Activated effector memory CD4-positive, alpha-beta T cell treated with Interleukin-2 at 50 U/mL for 16 hours (primary cell): Measurements from ENCODE around the gene CORO6.

Experiments used
- DNase-seq: peaks from one replicate; pipeline ENCODE4 v3.0.0-alpha.2; 2020

CORO6 gene

DNA sequence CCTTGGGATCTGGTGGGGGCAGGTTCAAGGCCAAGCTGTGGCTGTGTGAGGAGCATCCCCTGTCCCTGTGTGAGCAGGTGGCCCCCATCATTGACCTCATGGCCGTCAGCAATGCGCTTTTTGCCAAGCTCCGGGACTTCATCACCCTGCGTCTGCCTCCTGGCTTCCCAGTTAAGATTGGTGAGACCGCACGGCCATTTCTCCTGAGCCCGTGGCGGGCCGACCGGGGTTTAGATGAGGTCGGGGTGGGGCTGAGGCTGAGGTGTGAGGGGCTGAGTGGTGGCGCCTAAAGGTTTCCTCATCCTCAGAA is 10.7 kb downstream of the CORO6 start:
- DNase-seq: no peak

DNA sequence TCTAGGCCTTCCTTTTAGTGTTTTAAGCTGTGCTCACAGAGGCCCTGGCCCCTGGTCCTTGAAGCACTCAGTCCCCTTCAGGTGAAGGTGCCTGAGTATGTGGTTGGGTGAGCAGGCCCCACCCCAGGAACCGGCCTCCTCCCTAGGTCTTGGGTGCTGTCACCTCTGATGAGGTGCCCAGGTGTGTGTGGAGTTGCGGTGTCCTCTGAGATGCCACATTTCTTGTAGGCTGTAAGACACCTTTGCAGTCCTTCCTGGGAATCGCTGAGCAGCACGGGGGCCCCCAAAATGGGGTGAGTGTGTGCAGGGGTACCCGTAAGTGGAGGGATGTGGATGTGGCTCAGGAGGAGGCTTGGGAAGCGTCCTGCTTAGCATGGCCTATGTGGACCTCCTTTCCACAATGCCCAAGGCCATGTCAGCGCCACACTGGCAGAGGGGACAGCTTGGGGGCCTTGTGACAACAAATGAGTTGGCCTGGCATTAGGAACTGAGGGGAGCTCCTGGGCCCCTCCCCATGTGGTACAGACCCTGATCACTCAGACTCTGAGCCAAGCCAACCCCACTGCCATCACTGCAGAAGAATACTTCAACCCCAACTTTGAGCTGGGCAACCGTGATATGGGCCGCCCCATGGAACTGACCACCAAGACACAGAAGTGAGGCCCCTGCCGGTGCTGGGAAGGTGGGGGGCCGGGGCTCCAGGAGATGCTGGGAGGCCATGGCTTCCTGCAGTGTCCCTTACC is 11.2 kb downstream of the CORO6 start:
- DNase-seq: no peak

DNA sequence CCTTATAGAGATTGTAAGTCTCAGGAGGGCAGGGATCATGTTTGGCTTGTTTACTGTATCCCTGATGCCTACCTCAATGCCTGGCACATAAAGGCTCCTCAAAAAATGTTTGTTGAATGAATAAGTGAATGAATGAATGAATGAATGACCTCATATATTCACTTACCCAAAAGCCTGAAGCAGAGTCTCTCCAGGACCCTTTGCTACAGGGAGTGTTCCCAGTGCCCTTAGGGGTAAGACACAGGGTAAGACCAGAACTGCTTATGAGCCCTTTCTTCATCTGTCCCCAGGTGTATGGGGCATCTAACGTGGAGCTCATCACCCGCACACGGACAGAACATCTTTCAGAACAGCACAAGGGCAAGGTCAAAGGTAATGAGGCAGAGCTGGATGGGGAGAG is 12.3 kb downstream of the CORO6 start:
- no peak for DNase-seq

DNA sequence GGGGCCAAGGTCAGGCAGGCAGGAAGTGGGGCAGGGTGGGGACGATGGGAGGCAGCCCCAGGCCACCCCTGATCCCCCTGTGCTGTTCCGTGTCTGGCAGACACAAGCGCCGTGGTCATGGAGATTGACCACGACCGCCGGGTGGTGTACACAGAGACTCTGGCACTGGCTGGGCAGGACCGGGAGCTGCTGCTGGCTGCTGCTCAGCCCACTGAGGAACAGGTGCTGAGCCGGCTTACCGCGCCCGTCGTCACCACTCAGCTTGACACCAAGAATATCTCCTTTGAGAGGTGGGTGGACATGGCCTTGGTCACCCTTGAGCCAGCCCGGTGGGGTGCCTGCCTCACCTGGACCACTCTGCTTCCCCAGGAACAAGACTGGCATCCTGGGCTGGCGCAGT is 13.7 kb downstream of the CORO6 start:
- DNase-seq: no peak

DNA sequence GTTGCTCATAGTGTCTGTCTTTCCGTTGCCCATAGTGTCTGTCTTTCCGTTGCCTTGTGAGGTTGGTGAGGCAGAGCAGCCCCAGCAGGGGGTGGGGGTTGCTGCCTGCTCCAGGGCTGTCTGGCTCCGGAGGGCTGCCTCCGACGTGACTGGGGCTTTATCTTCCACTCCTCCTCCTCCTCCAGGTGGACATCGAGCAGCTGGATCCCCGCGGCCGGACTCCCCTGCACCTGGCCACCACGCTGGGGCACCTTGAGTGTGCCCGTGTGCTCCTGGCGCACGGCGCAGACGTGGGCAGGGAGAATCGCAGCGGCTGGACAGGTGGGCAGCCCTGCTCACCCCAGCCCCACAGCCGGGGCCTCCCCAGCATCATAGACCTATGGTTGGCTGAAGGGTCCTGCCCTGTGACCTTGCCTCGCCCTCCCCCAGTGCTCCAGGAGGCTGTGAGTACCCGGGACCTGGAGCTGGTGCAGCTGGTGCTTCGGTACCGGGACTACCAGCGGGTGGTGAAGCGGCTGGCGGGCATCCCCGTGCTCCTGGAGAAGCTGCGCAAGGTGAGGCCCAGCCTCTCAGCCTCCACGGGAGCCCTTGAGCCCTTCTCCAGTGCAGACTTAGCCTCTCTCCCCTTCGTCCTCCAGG is 15.0 kb downstream of the CORO6 start:
- DNase-seq: no peak

DNA sequence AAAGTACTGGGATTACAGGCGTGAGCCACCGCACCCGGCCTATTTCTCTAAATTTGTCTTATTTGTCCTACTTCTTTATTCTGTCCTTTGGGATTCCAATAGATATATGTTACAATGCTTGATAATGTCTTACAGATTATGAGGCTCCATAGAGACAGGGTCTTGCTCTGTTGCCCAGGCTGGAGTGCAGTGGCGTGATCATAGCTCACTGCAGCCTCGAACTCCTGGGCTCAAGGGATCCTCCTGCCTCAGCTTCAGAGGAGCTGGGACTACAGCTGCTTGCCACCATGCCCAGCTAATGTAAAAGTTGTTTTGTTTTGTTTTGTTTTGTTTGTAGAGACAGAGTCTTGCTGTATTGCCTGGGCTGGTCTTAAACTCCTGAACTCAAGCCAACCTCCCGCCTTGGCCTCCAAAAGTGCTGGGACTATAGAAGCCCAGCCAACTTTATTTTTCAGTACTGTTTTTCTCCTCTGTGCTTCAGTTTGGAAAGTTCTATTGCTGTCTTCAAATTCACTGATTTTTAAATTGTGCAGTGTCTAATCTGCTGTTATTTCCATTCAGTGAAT is 19.5 kb downstream of the CORO6 start:
- no peak for DNase-seq

DNA sequence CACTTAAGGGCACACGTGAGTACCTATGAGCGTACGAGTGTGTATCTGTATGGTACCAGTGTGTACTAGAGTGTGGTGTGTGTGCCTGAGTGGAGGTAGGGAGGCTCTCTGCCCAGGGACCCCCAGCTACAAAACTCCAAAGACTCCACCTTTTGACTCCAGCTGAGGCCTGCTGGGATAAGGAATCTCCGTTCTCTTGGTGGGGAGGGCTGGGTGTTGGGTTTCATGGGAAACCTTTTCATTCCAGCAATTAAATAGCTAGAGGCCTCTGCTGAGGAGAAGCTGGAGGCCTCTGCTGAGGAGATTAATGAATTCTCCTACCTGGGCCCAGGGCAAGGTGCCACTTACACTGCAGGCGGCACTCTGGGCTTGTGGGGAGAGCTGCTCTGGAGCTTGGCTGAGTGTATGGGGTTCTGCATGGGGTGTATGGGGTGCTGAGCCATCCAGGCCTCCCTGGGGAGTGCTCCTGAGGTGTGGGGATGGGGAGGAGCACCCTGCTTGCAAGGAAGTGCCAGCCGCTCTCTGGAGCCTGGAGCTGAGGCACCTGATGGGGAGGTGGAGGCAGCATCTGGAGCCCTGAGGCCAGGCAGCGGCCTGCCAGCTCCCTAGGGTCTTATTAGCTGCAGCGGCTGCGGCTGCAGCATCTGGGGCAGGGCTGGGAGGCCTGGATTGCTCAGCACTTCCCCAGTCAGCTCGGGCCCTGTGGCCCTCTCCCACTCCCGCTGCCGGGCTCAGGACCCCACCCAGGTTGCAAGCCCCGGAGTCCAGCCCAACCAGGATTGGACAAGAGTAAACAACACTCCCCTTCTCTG is 25.1 kb downstream of the CORO6 start:
- DNase-seq: no peak

DNA sequence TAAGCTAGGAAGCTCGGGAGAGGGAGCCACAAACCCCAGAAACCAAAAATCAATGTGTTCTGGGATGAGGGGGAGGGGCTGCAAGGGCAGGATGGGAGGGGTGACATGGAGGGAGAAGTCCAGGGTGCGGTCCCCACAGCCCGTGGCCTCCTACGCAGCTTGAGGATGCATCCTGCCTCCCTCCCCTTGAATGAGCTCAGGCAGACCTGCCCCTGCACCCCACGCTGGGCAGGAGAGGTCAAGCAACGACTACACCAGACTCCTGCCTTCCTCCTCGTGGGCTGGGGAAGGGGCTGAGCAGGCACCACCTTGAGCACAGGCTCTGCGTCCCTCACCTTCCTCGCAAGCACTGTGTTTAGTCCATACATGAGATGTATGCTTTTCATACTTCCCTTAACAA is 25.9 kb downstream of the CORO6 start:
- no peak for DNase-seq

DNA sequence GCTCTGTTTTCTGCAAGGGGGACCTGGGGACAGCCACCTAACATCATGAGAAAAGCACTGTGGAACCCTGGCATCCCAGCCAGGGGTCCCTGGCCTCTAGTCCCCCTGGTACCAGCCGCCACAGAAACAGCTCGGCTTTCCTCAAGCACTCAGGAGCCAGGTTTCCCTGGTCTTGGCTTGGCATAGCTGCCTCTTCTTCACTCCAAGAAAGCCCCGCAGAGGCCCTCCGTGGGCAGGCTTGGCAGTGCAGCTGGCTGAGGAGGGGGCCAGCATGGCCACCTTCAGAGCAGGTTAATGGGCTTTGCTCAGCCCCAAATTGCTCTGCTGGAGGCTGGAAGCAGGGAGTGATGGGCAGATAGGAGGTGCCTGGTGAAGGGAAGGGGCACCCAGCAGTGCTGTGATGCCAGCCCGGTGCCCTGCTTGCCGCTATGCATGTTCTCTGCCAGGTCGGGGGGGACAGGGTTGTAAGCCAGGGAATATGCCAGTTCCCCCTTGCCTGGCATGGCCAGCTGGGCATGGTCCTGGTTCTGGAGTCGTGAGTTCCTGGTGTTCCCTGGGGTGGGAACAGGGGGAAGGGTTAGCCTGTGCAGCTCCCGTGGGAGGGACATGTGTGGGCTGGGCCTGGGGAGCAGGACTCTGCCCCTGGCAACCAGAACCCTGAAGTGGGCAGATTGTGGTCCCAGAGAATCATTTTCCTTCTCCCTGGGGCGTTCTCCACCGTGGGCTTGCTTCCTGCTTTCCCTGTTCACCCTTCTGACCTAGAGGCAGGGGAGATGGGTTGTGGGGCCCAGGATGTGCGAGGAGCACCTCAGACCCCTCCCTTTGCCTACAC is 26.6 kb downstream of the CORO6 start:
- DNase-seq: no peak

DNA sequence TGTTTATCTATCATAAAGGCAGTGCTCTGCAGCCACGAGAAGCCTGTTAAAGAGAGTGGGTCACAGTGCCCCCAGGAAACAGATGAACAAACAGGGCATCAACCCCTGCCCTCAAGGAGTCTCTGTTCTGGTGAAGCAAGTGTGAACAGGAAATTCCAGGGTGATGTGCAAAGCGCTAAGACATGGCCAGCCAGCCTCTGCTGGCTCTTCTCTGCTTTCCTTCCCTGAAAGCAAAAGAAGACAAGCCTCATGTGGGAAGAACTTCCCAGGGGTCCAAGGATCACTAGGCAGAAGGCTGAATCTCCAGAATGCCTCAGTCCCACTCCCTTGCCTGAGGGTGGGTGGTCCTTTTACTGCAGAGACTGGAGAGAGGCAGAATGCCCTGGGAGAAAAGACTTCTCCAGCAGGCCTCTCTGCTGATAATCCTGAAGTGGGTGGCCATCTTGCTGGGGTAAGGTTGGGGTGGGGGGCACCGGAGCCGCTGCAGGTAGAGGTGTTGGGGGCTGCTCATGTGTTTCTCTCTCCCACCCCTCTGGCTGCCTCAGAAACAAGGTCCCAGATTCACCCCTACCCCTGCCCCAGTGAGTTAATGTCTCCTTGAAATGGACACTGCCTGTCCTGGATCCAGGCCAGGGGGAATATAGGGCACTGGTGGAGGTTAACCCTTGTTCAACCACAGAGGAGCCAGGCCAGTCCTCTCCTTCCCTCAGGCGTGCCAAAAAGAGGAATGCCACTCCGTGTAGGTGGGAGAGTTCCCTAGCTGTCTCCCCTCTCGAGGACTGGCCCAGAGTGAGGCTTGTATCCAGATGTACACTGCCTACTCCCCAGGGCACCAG is 27.4 kb downstream of the CORO6 start:
- DNase-seq: no peak

DNA sequence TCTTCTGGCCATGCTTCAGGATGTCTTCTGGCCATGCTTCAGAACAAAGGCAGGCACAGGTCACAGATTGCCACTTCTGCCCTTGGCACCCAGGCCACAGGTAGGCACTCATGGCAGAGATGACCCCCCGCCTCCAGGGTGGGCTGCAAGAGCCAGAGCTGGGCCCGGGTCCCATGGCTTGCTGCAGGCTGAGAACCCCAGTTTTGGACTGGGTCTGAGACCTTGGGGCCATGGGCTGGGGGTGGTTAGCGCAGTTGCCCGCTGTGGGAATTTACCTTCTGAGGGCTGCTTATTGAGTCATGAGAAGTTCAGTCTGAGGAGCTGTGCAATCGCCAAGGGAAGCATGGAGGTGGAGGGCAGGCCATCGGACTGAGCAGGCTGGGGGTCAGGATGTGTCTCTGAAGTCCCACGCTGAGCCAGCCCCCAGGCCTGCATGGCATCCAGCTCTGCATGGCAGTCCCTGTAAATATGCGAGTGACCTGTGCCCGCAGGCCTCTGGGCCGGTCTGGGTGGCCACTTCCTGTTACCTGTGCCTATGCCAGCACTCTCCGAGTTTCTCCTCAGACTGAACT is 28.1 kb downstream of the CORO6 start:
- DNase-seq: no peak

DNA sequence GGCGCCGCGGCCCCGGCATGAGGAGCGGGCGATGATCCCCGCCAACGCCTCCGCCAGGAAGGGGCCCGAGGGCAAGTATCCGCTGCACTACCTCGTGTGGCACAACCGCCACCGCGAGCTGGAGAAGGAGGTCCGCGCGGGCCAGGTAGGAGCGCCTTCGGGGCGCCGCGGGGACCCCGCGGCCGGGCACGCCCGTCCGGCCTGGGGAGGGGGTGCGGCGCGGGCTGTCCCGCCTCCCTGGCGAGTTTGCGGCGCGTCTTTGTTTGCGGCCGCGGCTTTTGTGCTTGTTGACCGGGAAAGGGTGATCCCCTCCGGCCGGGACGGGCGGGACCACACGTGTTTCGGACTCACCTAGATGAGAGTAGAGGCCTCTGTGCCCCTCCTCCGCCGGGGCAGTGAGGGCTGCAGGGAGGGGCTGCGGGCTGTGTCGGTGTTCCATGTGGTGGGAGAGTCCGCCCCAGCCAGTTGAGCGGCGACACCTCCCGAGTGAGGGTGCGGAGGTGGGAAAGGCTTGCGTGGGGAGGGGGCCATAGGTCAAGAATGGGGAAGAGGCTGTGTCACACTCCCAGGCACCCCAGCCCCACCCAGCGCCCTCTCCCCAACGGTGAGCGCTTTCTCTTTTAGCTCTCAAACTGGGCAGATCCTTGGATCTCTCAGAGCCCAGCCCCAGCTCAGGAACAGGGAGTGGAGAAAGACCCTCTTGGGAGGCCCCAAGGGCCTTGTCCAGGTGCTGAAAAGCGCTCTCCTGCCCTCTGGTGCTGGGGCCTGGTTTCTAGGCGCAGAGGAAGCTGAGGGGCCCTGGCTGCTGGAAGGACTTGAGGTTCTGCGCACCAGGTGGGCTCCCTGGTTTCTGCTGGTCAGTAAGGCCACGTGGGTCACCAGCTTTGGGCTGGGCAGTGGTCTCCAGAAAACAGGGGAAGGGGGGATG is 28.9 kb downstream of the CORO6 start:
- no peak for DNase-seq

DNA sequence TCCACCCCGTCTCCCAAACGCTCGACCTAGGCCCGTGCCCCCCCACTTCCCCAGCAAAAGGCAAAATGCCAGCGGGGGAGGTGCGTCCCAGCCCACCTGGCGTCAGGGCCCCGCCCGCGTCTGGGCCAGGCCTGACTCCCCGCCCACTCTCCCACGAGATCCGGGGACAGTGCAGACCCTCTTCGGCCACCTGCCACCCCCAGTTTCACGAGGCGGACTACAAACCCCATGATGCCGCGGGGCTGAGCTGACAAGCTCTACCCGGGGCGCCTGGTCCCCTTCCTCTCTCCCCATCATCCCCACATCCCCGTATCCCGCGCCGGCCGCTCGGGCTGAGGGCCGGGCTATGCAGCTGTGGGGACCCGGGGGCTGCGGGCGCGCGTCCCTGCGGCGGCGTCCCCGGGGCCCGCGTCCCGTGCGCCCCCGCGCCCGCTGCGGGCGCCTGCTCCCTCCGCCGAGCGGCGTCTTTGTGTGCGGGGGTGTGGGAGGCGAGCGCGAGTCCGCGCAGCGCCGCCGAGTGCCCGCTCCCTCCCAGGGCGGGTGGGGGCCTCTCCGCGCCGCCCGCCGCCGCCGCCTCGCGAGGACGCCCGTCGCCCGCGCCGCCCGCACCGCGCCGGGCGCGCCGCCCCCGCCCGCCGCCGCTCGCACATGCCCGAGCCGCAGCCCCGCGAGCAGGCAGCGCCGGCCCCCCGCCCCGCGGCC is 29.7 kb downstream of the CORO6 start, which contains the start of gene ANKRD13B:
TSS of gene ANKRD13B (plus strand) at position 283 of the 702 bp plus-strand sequence. CDS start 490 bp downstream, outside the sequence.
- no peak for DNase-seq

DNA sequence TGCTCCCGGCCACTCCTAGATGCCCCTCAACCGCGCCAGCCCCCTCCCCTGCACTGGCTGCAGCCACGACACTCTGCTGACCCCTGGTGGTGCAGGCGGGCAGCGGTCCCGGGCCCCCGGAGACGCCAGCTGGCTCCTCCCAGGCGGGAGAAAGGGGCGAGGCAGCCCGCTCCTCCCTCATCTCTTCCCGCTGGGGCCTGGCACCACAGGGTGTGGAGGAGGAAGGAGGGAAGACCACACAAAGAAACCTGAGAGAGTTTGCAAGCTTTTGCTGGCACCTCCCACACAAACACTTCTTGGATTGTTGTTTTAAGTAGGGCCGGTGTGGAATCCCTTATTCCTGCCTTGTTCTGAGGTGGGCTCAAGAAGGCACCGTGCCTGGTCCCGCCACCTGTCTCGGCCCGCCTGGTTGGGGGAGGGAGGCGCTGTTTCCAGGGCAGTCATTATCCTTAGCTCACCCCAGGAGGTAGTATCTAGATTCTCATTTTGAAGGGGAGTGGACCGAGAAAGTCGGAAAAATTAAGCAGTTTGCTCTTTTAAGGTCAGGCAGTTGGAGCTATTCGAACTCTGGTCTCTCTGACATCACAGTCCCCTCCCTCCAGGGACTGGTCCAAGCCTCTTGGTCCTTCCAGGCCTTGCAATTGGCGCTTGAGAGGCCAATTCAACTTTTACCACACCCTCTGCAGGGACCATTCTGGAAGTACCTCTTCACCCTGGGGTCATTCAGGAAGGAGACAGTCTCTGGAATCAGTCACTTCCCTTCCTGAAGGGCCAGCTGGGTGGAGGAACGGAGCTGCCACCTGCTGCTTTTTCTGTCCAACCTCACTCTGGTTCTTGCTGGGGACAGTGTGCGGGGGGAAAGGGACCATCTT is 30.7 kb downstream of the CORO6 start:
- DNase-seq: peak; percentile 67

DNA sequence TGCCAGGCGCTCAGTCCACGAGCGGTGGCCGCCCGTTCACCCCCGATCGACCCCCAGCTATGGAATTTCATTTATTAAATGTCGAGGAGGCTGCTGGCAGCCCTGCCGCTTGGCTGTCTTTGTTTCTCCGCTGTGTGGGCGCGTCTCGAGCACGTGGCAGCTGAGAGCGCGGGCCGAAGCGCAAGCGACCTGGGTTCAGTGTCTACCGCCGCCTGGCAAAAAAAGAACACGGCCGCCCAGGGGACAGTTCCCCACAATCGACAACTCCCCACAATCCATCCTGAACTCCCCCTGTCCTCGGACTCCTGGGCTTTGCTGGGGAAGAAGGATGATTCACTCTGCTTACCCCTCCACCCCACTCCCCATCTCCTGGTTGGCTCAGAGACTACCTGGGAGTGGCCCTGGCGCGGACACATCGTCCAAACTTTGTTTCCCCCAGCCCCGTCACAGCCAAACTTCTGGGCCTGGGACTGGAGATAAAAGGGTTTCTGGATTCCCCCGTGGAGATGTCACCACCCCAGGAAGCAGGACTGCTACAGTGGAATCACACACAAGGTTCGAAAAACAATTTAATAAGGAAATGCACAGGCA is 31.5 kb downstream of the CORO6 start:
- no peak for DNase-seq

DNA sequence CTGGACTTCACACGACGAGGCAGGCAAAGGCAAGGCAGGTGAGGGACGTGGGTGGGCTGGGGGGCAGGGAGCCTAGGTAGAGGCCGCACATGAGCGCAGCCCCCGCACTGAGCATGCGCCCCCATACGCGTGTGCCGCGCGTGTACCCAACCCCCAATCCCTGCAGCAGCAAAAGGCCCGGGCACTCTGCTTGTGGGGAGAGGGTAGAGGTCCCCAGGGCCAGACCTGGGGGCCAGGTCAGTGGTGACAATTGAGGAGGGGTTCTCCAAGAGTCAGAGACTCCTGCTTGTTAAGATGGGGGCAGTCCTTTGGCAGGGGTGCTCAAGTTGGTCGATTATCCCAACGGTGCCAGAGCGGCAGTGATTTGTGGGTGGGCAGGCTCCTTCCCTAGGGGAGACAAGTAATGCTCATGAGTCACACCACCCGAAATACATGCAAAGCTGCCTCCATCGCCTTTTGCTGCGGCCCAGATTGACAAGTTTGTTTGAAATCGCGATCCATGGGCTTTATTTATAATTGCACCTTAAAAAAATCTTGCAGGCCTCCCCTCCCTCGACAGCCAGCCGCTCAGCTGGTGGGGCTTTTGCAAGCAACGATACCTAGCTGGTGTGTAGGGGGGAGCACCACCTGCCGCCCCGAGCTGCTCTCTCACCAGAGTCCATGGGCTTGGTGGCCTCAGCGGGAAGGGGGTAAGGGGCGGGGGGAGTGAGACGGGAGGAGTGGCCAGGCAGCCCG is 32.1 kb downstream of the CORO6 start:
- DNase-seq: no peak
